Measurements from ENCODE around the gene SMAD3.
"Not testable (repeated sequence)": the region's sequence is repeated elsewhere in the genome, so short reads cannot be mapped to it uniquely, and the experiment has no call there.

SMAD3 gene

GRCh38 chr15:67063689-67064606, 1.5 kb upstream of the SMAD3 start:
- DNase-seq (peak; percentile 49), ATAC-seq (no peak)

DNA sequence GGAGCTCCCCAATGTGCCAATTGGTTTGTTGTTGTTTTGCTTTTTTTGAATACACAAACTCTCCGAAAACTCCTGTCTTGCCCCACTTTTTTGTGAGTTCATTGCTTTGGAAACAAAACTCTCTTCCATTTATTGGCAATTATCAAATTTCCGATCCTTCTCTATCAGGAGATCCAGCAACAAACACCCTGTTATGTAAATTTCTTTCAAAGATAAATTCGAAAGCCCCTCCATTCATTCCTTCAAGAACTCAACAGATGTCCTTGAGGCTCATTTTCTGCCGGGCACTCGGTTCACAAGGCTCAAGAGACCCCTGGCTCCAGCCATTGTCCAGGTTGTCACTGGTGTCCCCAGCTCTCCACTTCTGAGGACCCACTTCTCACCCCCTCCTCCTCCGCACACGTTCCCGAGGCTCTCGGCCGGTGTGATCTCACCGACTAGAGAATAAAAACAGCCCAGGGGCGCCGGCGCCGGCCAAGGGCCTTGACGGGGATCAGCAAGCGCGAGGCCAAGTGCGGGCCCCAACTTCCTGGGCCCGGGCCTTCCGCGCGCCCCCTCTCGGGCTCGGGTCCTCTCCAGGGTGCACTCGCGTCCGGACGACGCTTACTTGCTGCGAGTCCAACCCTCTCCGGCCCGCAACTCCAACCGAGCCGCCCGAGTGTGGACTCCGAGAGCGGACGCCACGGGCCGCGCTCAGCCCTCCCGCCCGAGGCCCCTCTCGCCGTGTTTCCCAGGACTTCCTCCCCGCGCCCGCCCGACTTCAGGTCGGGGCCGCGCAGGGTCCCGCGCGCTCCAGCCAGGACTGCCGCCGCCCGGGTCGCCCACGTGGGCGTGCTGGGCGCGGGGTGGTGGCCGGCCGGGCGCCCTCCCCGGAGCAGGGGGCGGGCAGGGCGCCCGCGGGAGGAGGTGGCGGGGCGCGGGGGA, 533 bp upstream of the SMAD3 start:
- peak; percentile 57 for DNase-seq
- ATAC-seq = peak; percentile 1

DNA sequence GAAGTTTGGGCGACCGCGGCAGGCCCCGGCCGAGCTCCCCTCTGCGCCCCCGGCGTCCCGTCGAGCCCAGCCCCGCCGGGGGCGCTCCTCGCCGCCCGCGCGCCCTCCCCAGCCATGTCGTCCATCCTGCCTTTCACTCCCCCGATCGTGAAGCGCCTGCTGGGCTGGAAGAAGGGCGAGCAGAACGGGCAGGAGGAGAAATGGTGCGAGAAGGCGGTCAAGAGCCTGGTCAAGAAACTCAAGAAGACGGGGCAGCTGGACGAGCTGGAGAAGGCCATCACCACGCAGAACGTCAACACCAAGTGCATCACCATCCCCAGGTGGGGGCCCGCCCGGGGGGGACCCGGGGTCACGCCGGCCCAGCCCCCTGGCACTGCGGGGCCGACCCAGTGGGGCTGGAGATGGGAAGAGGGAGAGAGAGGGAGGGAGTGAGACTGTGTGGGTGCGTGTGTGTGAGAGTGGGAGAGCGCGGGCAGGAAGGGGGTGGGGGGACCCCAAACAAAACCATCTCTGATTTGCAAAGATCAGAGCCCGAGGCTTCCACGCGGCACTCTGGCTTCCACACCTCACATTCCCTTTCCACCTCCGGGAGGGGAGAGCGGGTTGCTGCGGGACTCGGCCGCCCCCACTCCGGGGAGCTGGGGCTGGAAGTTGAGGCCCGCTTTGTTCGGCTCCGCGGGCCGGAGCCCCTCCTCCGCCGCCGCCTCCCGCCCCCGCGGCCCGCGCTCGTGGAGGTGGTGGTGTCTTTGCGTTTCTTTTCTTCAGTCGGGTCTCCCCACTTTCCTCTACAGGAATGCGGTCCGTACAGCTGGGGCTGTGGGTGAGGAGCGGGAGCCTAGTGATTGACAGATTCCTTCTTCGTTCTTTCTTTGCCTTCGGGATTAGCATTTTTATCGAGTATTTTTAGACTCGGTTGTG, 898 bp downstream of the SMAD3 start:
- DNase-seq (peak; percentile 47), ATAC-seq (no peak)

GRCh38 chr15:67066959-67067853, 1.8 kb downstream of the SMAD3 start:
- ATAC-seq = no peak

DNA sequence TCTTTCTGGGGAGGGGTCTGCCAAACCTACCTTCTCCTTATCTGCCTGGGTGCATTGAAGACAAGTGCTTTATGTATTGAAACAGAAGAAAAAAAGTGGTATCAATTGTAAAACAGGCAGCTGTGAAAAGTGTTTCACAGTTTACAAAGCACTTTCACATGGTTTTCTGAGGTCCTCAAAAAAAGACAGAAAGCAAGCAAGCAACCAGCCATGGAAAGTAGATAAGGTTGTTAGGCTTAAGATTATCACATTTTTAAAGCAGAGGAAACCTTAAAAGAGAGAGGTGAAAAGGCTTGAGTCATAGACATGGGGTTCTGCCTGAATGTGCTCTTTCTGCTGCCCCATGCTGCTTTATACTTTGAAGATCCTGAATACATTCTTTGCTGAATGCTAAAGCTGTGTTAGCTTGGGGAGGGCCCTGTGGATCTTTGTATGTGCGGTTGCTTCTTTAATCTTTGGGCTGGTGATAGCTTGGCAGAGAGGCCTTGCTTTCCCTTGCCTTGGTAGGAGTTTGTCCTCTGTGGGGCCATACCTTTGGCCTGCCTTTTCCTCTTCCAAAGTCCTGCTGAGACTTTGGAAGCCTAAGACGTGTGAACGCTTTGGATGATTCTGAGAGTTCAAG, 2.6 kb downstream of the SMAD3 start:
- DNase-seq = no peak
- ATAC-seq = peak; percentile 31

More at GRCh38 chr15:67066959-67067853, 1.8 kb downstream of the SMAD3 start:
- DNase-seq = no peak

DNA sequence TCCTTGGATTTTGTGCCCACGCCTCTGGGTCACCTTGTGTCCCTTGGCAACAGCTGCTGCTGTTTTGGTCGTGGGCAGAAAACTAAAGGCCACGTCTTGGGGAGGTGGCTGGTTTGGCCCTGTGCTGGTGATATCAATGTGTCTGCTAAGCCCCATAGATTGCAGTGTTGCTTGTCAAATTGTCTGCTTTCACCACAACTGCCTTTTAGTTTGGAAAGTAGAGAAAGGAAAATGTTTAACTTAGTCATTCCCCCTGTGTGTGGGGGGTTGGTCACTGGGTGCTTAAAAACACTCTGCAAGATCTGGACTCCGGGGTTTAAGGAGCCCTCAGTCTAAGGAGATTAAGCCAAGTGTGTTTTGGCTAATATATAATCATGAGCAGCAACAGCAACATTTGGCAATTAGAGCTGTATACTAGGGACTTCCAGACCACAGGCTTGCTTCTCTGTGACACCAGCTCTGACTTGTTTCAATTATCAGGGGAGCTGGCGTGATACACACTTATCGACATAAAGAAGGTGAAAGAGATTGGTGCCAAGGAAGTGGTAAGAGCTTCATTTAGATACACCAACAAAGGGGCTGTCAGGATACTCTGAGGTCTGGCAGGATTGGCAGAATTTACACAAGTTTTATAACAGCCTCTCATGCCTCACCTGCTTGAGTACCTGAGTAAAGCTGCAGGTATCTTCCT, 3.5 kb downstream of the SMAD3 start:
- DNase-seq (no peak), ATAC-seq (peak; percentile 41)

DNA sequence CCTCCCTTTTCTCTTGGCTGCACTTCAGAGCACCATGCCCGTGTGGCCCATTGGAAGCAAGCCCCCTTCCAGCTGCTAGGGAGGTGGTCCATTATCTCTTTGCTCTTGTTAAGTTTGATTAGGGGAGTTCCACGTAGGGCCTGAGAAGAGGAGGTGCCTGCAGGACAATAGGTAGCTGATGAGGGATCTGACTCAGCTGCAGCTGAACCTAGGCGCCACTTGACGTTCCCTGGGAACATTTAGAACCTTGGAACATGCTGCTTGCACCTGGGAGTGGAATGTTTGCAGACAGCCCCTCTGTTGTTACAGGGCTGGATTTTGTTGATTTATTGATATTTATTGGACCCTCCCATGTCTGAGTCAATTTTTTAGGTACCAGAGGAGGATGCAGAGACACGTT, 4.7 kb downstream of the SMAD3 start:
- DNase-seq = no peak
- no peak for ATAC-seq

DNA sequence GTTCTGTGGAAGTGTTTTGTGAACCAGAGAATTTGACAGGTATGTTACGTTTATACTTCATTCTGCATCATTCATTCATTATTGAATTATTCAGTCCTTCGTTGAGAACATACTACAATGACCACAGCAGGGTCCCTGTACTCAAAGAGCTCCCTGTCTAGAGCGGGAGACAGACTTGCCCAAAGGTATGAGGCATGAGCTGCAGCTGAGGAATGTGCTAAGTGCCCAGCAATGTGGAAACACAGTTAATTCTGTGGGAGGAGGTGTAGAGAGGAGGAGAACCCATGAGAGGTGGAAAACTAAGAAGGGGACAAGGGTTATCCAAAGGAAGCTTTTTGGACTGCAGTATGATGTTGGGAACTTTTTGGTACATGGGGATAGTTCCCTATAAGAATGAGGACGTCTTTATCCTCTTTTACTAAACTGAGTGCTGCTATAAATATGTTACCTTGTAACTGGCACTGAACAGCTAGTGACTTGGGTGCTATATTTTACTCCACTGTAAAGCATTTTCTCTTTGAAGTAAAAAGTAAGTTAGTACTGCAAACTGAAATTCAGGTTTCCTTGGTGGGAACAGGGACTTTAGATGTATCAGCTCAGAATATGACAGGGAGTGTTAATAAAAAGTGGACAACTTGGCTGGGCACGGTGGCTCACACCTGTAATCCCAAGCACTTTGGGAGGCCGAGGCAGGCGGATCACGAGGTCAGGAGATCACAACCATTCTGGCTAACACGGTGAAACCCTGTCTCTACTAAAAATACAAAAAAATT, 5.7 kb downstream of the SMAD3 start:
- ATAC-seq = no peak
- no peak for DNase-seq

DNA sequence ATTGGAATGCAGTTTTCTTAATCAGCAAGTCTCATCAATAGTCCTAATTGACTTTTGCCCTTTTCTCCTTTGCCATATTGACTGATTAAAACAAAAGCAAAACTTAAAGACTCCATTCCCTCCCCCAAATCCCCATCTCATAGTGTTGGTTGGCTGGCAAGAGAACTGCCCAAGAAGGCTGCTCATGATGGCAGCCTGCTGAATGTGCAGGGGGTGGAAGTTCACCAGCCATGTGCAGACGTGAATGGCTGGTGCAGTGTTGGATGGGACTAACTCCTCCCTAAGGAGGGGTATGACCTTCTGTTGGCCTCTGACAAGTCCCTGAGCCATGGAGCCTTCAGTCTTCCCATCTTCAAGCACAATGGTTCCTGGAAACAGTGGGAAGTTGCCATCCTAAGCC, 7.0 kb downstream of the SMAD3 start:
- DNase-seq = no peak
- no peak for ATAC-seq

- DNase-seq = no peak
- ATAC-seq = no peak
These were observed 7.6 kb downstream of the SMAD3 start for GRCh38 chr15:67072958-67073357.

GRCh38 chr15:67074886-67075229, 9.5 kb downstream of the SMAD3 start:
- no peak for DNase-seq
- no peak for ATAC-seq

GRCh38 chr15:67075555-67076135, 10.2 kb downstream of the SMAD3 start:
- not testable (repeated sequence) for DNase-seq, ATAC-seq

- no peak for ATAC-seq
These were observed 10.9 kb downstream of the SMAD3 start for GRCh38 chr15:67076147-67076843.

DNA sequence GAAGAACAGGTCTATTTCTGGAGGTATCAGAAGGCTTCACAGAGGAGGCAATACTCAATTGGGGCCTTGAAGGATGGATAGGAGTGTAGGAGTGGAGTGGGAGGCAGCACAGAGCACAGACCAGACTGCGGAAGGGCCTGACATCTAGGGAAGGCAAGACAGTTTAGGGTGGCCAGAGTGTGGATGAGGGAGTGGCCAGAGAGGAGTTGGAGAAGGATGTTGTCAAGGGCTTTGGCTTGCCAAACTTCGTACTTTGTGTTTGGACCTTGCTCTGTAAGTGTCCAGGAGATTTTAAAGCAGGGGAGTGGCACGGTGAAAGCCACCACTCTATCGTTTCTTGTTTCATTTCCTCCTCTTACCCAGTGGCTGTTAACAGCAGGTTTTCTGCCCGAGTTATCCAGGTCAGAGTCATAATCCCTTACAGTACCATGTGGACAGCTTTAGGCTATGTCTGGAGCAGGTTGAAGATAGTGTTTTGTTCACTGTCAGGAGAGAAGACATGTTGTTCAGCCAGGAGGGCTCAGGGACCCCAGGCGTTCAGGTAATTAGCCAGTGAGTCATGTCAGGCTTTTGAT, 12.3 kb downstream of the SMAD3 start:
- DNase-seq = no peak
- ATAC-seq = no peak

More at GRCh38 chr15:67076147-67076843, 10.9 kb downstream of the SMAD3 start:
- no peak for DNase-seq

DNA sequence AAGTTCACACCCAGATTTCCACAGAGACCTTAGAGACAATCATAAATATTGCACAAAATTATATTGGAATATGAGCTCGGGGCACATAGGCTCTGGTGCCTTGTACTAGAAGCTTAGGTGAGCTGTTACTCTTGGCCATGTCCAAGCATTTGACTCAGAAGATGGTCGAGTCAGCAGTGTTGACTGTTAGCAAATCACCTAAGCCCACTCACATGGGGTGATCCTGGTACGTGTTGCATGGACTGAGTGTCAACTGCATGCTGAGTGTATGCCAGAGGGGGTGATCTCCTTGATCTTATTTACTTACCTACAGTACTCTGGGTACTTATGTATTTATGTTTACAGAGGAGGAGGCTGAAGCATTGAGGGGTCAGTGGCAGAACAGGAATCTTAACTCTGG, 14.0 kb downstream of the SMAD3 start:
- DNase-seq = no peak
- ATAC-seq = no peak

GRCh38 chr15:67080118-67080899, 14.9 kb downstream of the SMAD3 start:
- ATAC-seq (no peak), DNase-seq (no peak)
